ENCODE results near the gene PNPLA8. TPM values are rescaled to one million over a fixed set of nuclear protein-coding genes. Genes with fewer than 3 reads are reported as not detected.

The PNPLA8 gene
- total and polyA plus RNA-seq, 4 donors, result 14.7 to 30.3 (median 23.0) TPM

DNA sequence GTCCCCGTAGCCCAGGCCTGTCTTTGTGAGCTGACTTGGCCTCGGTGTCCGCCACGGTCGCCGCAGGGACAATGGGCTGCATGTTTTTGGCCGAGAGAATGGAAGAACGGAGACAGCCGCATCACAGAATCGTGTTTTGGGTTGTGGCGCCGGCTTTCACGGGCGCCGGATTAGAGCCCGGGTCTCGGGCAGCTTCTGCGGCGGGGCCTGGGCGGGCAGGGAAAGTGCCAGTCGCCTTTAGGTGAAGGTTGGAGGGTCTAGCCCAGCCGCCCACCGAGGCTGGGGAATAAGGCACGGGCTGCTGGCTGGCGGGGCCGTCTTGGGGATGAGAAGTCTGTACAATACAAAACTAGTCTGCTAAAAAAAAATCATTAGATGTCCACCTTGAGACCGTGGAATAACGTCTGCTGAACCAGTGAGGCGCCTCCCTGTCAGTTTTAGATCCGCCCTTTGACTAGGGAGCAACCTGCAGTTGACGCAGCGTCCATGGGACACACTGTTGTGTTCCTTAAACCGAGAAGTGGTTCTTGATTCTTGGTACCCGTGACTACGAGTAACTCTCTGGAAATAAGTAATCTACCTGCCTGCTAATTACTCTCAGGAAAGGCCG lies 44.3 kb upstream of the PNPLA8 start:
- under 1% methylated on average over 36 of the region's 36 CpGs for WGBS
- peak; percentile 69 for DNase-seq (ENCODE audit: low spot score)
- TF ChIP-seq YY1 (IDR thresholded peaks at IDR 0.05) (peak; percentile 21), HNF4A (conservative IDR thresholded peaks at IDR 0.05) (no peak), RAD21 (IDR thresholded peaks at IDR 0.05) (no peak), GABPA (IDR thresholded peaks at IDR 0.05 in 1 of 2, conservative IDR thresholded peaks at IDR 0.05 in 1 of 2) (no peak)
- H3K36me3 ChIP-seq (ENCODE audit: control insufficient read depth in 4 of 4, insufficient read depth in 3 of 4, low read depth in 1 of 4, low read length in 3 of 4), result peaks cover 5 to 27% (median 12%) of the 10 kb centered on the region in 4 donors
- H3K9me3 ChIP-seq (ENCODE audit: control insufficient read depth in 4 of 4, low read length in 3 of 4), result no peaks in the 10 kb centered on the region
- no peaks in the 10 kb centered on the region for H3K27me3 ChIP-seq (ENCODE audit: control insufficient read depth in 4 of 4, insufficient read depth in 4 of 4, low read length in 3 of 4)
- H3K9ac ChIP-seq (ENCODE audit: low read depth in 1 of 2, low read length in 2 of 2), result peak overlapping the region; percentile 95 to 100
- H3K4me3 ChIP-seq (ENCODE audit: low read depth in 1 of 3, low read length in 3 of 3), result peak overlapping the region; percentile 87 to 89 (median 88)
- peaks cover 5 to 21% (median 16%) of the 10 kb centered on the region in 4 donors for H3K4me1 ChIP-seq (ENCODE audit: control insufficient read depth in 4 of 4, insufficient read depth in 4 of 4, low read length in 3 of 4)
- H3K27ac ChIP-seq (ENCODE audit: low read depth in 1 of 2, low read length in 2 of 2), result peak overlapping the region; percentile 92 to 97

DNA sequence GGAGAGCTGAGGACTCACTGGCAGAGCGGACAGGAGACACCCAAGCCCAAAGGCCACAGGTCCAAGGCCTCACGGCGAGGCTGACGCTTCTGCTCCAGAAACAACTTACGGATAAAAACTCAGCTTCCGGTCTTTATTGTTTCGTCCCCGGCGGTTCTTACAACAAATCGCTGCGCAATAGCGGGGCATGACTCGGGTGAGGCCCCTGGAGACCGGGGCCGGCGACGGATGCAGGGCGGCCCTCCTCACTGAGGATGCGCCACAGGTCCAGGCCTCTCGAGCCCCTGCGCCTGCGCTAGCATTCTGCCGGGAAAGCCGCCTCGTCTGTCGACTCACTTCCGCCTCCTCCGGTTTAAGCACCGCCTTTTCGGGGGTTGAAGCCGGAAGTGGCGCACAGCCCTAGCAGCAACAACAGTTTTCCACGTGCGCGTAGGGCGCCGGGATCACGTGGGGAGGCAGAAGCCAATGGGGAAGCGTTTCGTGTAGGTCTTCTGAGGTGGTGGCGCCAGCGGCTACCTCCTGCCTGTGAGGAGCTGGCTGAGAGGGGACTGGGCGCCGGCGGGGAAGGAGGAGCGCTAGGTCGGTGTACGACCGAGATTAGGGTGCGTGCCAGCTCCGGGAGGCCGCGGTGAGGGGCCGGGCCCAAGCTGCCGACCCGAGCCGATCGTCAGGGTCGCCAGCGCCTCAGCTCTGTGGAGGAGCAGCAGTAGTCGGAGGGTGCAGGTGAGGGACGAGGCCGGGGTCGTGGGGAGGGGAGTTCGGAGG lies 43.6 kb upstream of the PNPLA8 start, which contains the start of the genes DNAJB9 and THAP5:
TSS of gene DNAJB9 (plus strand) at position 494 of the 765 bp plus-strand sequence. CDS start 1,853 bp downstream, outside the sequence.
TSS of gene THAP5 (minus strand) at position 326 of the 765 bp plus-strand sequence. CDS start at position 189, 137 bp downstream.
- peaks cover 5 to 21% (median 16%) of the 10 kb centered on the region in 4 donors for H3K4me1 ChIP-seq (ENCODE audit: control insufficient read depth in 4 of 4, insufficient read depth in 4 of 4, low read length in 3 of 4)
- TF ChIP-seq EGR1 (IDR thresholded peaks at IDR 0.05; ENCODE audit: low read depth in 2 of 2) (peak; percentile 76 to 82), REST (IDR thresholded peaks at IDR 0.05) (peak; percentile 85), RXRA (IDR thresholded peaks at IDR 0.05) (peak; percentile 74 to 82), SP1 (IDR thresholded peaks at IDR 0.05) (peak; percentile 91), YY1 (IDR thresholded peaks at IDR 0.05) (peak; percentile 94), TAF1 (conservative IDR thresholded peaks at IDR 0.05) (peak; percentile 95), ZBTB33 (IDR thresholded peaks at IDR 0.05) (peak; percentile 66), HNF4A (conservative IDR thresholded peaks at IDR 0.05) (peak; percentile 70 to 76), NR2F2 (IDR thresholded peaks at IDR 0.05) (peak; percentile 32), MAX (IDR thresholded peaks at IDR 0.05) (peak; percentile 99), GABPA (IDR thresholded peaks at IDR 0.05 in 1 of 2, conservative IDR thresholded peaks at IDR 0.05 in 1 of 2) (peak; percentile 92 to 98), JUND (IDR thresholded peaks at IDR 0.05) (peak in 1 of 2 donors; percentile 56), RAD21 (IDR thresholded peaks at IDR 0.05) (no peak), HNF4G (IDR thresholded peaks at IDR 0.05) (peak; percentile 38), FOXA1 (IDR thresholded peaks at IDR 0.05) (peak; percentile 45), FOXA2 (IDR thresholded peaks at IDR 0.05) (no peak)
- TF ChIP-seq, protein P1, sequence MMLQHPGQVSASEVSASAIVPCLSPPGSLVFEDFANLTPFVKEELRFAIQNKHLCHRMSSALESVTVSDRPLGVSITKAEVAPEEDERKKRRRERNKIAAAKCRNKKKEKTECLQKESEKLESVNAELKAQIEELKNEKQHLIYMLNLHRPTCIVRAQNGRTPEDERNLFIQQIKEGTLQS (IDR thresholded peaks at IDR 0.05), result no peak
- TF ChIP-seq, protein P2, sequence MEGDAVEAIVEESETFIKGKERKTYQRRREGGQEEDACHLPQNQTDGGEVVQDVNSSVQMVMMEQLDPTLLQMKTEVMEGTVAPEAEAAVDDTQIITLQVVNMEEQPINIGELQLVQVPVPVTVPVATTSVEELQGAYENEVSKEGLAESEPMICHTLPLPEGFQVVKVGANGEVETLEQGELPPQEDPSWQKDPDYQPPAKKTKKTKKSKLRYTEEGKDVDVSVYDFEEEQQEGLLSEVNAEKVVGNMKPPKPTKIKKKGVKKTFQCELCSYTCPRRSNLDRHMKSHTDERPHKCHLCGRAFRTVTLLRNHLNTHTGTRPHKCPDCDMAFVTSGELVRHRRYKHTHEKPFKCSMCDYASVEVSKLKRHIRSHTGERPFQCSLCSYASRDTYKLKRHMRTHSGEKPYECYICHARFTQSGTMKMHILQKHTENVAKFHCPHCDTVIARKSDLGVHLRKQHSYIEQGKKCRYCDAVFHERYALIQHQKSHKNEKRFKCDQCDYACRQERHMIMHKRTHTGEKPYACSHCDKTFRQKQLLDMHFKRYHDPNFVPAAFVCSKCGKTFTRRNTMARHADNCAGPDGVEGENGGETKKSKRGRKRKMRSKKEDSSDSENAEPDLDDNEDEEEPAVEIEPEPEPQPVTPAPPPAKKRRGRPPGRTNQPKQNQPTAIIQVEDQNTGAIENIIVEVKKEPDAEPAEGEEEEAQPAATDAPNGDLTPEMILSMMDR (IDR thresholded peaks at IDR 0.05; ENCODE audit: low read depth, low read length, missing input control), result peak; percentile 12
- under 1% methylated on average over 65 of the region's 65 CpGs for WGBS

More for the DNA sequence above, 43.6 kb upstream of the PNPLA8 start, which contains the start of the genes DNAJB9 and THAP5:
- peak within 1 kb of the TSS; percentile 87 to 89 (median 89) for H3K4me3 ChIP-seq (ENCODE audit: low read depth in 1 of 3, low read length in 3 of 3)
- peak within 1 kb of the TSS; percentile 92 to 99 for H3K27ac ChIP-seq (ENCODE audit: low read depth in 1 of 2, low read length in 2 of 2)
- H3K9me3 ChIP-seq (ENCODE audit: control insufficient read depth in 4 of 4, low read length in 3 of 4), result no peaks in the 10 kb centered on the region
- H3K36me3 ChIP-seq (ENCODE audit: control insufficient read depth in 4 of 4, insufficient read depth in 3 of 4, low read depth in 1 of 4, low read length in 3 of 4), result peaks cover 2 to 21% (median 10%) of the 10 kb centered on the region in 4 donors
- H3K27me3 ChIP-seq (ENCODE audit: control insufficient read depth in 4 of 4, insufficient read depth in 4 of 4, low read length in 3 of 4), result no peaks in the 10 kb centered on the region
- peak; percentile 97 for DNase-seq (ENCODE audit: low spot score)
- H3K9ac ChIP-seq (ENCODE audit: low read depth in 1 of 2, low read length in 2 of 2), result peak within 1 kb of the TSS; percentile 95 to 100
